Measurements from ENCODE around the gene SBNO2. TPM values are rescaled to one million over a fixed set of nuclear protein-coding genes. Genes with fewer than 3 reads are reported as not detected.

The SBNO2 gene
- total RNA-seq, 1 experiment from 2014 or later = 46.3 TPM

DNA sequence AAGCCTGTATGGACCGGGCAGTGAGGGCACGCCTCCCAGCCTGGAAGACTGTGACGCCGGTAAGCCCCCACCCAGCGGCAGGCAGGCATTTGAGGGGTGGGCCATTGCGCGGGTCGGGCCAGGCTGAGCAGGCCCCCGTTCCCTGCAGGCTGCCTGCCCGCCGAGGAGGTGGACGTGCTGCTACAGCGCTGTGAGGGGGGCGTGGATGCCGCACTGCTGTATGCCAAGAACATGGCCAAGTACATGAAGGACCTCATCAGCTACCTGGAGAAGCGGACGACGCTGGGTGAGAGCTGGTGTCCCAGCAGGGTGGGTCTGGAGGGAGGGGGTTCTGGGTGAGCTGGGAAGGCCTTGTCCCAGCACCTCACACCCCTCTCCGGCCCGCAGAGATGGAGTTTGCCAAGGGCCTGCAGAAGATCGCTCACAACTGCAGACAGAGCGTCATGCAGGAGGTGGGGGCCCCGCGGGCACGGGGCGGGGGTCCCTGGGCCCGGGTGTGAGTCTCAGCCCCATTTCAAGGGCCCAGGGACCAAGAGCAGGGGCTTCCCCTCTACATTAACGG, 100.0 kb downstream of the SBNO2 start:
- Histone ChIP-seq H2BK5ac (ENCODE audit: insufficient read length, low read length) (no peak overlapping the region), H2BK12ac (ENCODE audit: insufficient read length, low read depth, low read length) (no peak overlapping the region), H3K79me2 (ENCODE audit: insufficient read depth, low read length) (no peaks in the 10 kb centered on the region), H3K27ac (ENCODE audit: insufficient read length, low read depth, low read length) (no peak overlapping the region), H4K20me1 (ENCODE audit: control insufficient read depth, insufficient read depth, insufficient read length) (no peaks in the 10 kb centered on the region), H4K91ac (ENCODE audit: insufficient read length, low read depth, low read length) (no peak overlapping the region), H3K56ac (ENCODE audit: insufficient read length, low read depth, low read length) (no peak overlapping the region), H3K23me2 (ENCODE audit: insufficient read length, low read depth, low read length, poor library complexity, severe bottlenecking) (peaks cover 5% of the 10 kb centered on the region), H3K23ac (ENCODE audit: insufficient read length, low read depth, low read length) (no peak overlapping the region), H3K79me1 (ENCODE audit: insufficient read depth, low read depth, low read length, poor library complexity, severe bottlenecking) (no peaks in the 10 kb centered on the region), H3K4me1 (ENCODE audit: insufficient read depth, low read length) (no peaks in the 10 kb centered on the region), H2BK20ac (ENCODE audit: low read depth, low read length, poor library complexity, severe bottlenecking) (no peak overlapping the region), H3K9ac (ENCODE audit: extremely low read depth, insufficient read length, low read length) (no peak overlapping the region), H3K9me3 (ENCODE audit: control insufficient read depth, low read depth, low read length) (no peaks in the 10 kb centered on the region), H2BK15ac (ENCODE audit: low read depth, low read length) (no peak overlapping the region), H3T11ph (ENCODE audit: low read length) (no peak overlapping the region), H2BK120ac (ENCODE audit: low read depth, low read length, poor library complexity, severe bottlenecking) (no peak overlapping the region), H3K4ac (ENCODE audit: low read depth, low read length) (no peak overlapping the region), H3K18ac (ENCODE audit: insufficient read length, low read depth, low read length) (no peak overlapping the region), H3K27me3 (ENCODE audit: insufficient read depth, low read length) (no peaks in the 10 kb centered on the region; the same call in 1 of the 2 replicates), H4K5ac (ENCODE audit: insufficient read length, low read depth, low read length) (no peak overlapping the region), H3K4me2 (ENCODE audit: insufficient read depth, insufficient read length, low read length) (no peak overlapping the region), H3K14ac (ENCODE audit: insufficient read depth, low read length) (no peak overlapping the region), H2AFZ (ENCODE audit: low read length) (no peak overlapping the region), H4K8ac (replicated peaks; ENCODE audit: insufficient read length, low read depth, low read length) (no peak overlapping the region), H2AK5ac (ENCODE audit: insufficient read length, low read length) (no peak overlapping the region)
- H3K4me3 Mint-ChIP-seq = no peak overlapping the region
- peaks cover 4 to 6% of the 10 kb centered on the region in 2 experiments; a peak in 3 of 4 replicates for H3K4me1 Mint-ChIP-seq
- no peaks in the 10 kb centered on the region for H3K9me3 Mint-ChIP-seq
- peaks cover 28% of the 10 kb centered on the region for H3K27me3 Mint-ChIP-seq (ENCODE audit: low read depth)
- H3K36me3 Mint-ChIP-seq (ENCODE audit: insufficient read depth in 1 of 3, low read depth in 3 of 3) = peaks cover 9 to 33% (median 28%) of the 10 kb centered on the region in 3 experiments
- WGBS (ENCODE audit: extremely low coverage, insufficient read length, low lambda C conversion rate) = no CpG with 5 or more reads among the region's 28 CpGs
- H3K27ac Mint-ChIP-seq = no peak overlapping the region; a peak in 1 of 7 replicates
- TF ChIP-seq, protein P1, sequence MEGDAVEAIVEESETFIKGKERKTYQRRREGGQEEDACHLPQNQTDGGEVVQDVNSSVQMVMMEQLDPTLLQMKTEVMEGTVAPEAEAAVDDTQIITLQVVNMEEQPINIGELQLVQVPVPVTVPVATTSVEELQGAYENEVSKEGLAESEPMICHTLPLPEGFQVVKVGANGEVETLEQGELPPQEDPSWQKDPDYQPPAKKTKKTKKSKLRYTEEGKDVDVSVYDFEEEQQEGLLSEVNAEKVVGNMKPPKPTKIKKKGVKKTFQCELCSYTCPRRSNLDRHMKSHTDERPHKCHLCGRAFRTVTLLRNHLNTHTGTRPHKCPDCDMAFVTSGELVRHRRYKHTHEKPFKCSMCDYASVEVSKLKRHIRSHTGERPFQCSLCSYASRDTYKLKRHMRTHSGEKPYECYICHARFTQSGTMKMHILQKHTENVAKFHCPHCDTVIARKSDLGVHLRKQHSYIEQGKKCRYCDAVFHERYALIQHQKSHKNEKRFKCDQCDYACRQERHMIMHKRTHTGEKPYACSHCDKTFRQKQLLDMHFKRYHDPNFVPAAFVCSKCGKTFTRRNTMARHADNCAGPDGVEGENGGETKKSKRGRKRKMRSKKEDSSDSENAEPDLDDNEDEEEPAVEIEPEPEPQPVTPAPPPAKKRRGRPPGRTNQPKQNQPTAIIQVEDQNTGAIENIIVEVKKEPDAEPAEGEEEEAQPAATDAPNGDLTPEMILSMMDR (conservative IDR thresholded peaks at IDR 0.05) = no peak
- no peak for DNase-seq
